Left forelimb (tissue), 1 donor: ENCODE results near the gene TDO2.

Experiments used
- DNase-seq: peaks from one replicate; pipeline ENCODE4 v3.0.0-alpha.2; 2018; ENCODE audit warnings: low spot score

TDO2 gene

GRCh38 chr4:155954118-155954685, 50.7 kb downstream of the TDO2 start:
- DNase-seq: no peak

GRCh38 chr4:155954939-155955338, 51.4 kb downstream of the TDO2 start:
- no peak for DNase-seq

DNA sequence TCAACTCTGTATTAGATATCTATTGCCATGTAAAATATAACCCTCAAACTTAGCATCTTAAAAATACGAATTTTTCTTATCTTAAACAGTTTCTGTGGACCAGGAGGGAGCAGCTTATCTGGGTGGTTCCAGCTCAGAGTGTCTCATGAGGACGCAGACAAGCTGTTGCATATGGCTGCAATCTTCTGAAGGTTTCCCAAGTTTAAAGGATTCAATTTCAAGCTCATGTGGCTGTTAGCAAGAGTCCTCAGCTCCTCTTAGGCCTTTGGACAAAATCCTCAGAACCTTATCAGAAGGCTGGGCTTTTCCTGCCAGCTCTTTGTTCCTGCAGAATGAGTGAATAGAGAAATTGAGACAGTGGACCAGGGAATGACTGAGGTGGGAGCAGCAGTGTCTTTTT, 53.0 kb downstream of the TDO2 start:
- DNase-seq: no peak

DNA sequence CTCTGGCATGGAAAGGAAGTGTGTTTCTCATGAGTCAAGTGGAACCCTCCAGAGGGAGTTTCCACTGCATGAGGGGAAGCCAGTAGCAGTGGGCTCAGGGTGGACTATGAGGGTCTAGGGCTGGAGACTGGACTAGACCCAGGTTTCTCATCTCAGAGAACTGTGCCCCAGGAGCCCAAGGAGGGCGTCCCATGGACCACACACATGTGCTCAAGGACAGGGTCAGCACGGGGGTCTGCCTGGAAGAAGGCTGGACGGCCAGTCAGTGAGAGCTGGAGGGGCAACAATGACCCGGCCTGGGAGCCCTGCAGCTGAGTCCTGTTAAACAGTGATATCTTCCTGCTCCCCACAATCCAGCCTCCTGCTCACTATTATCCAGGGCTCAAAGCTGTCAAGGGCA, 55.9 kb downstream of the TDO2 start:
- no peak for DNase-seq

- DNase-seq: no peak
Observed at GRCh38 chr4:155960522-155960921, 57.0 kb downstream of the TDO2 start.

GRCh38 chr4:155961575-155961974, 58.1 kb downstream of the TDO2 start:
- no peak for DNase-seq

DNA sequence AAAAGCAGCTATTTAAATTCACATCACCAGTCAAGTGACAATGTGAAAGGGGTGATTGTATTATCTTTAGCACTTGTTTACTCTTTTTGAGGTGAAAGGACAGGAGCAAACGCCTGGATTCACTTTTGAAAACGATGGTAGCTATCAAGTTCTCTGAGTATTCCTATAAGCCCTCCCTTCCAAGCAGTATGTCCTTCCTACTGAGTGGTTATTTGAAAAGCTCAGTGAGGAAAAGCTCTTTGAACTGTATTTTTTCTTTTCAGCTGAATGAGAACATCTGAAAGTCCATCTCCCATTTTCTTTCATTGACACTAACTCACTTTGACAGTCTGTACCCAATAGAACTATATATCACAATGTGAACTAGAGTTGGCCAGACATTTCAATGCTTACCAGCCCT, 59.3 kb downstream of the TDO2 start:
- DNase-seq: no peak

DNA sequence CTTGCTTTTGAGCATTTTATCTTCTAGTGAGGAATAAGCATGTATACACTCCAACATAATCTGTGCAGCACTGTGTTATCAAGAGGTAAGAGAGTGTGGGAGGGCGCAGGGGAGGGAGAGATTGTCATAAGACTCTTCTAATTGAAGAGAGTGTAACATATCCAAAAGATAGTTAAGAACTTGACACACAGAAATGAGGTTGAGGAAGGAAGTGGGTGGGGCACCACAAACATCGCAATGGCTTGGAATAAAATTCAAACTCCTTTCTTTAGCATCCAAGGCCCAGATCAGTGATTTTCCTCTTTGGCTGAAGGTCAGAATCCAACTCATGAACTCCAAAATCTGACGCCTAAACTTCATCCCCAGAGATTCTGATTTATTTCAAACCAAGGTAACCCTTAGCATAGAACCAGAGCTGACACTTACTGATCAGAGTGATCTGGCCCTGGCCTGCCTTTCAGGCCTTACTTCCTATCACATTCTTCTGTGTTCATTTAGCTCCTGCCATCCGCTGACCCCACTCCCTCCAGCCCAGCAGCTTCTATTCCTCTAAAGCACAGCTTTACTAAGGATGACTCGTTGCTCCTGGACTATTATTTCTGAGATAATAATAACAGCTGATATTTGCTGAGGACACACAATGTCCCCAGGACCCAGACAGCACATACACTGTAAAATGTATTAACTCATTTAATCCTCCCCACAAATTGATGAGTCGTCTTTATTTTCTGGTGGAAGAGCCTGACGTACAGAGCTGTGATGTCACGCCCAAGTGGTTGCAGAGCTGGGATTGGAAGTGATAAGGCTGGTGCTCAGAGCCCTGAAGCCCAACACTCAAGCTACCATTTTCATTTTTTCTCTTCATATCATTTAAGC, 60.8 kb downstream of the TDO2 start:
- DNase-seq: no peak

DNA sequence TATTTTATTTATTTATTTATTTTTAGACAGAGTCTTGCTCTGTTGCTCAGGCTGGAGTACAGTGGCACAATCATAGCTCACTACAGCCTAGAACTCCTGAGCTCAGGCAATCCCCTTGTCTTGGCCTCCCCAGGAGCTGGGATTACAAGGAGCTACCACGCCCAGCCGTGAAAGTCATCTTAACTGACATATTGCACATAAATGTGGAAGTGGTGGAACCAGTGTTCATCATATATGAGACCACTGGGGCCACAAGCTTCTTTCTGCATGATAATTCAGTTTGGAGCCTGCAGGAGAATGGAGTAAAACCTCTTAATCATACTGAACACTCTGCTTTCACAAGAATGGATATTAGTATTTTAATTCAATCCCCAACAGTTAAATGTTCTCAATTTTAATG, 62.7 kb downstream of the TDO2 start:
- no peak for DNase-seq

DNA sequence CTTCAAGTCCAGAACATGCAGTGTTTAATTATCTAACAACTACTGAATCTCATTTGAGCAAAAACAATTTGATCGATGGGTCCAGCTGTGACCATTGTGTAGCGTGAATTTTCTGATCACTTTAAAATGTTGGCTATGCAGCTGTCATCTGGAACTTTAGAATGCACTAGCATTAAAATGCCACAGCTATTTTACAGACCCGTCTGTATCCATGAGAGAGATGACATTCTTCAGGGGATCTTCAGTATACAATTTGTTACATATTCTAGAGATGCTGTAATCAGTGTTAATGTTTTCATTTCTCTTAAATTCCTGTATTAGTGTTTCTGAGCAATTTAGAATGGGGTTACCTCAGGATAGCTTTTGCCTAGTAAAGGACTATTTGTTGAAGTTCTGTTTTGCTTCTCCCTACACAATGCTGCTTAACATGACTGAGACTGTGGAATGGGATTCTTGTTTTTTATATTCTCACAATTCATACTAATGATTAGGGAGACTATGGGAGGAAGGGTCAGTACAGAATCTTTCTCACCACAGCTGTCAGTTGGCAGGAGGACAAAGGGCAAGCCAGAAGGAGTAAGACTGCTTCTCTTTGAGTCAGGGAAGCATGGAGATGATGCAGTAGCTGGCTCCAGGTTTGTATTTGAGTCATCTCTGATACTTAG, 63.4 kb downstream of the TDO2 start:
- no peak for DNase-seq
